HCT116 (cell line): ENCODE measurements around the gene SECTM1. TPM values are rescaled to one million over a fixed set of nuclear protein-coding genes. Genes with fewer than 3 reads are reported as not detected.
"Not testable (repeated sequence)": the region's sequence is repeated elsewhere in the genome, so short reads cannot be mapped to it uniquely, and the experiment has no call there.

ENCODE experiments used
- ATAC-seq: fragments of 200-7000 bp; cut with Tn5 transposase; 2 replicates; pipeline ENCODE4 v1.9.1; 2020; ENCODE audit warnings: mild to moderate bottlenecking, moderate library complexity
- BruUV-seq: library from RNA; stranded (reverse); fragments of 400-500 nt; replicated peaks from 2 replicates; lab custom pipeline; 2021; lab: Mats Ljungman, UMichigan
- CTCF ChIA-PET: fragments of 300-600 bp; sonication (Branson Sonifier 250); formaldehyde crosslinking; loops from one replicate; lab custom pipeline; 2021; ENCODE audit warnings: antibody characterized with exemption; lab: Charles Lee
- POLR2A ChIA-PET: fragments of 300-600, 350-600 bp; sonication (Branson Sonifier 250); formaldehyde crosslinking; loops from one replicate; lab custom pipeline; 2021; ENCODE audit warnings: antibody characterized with exemption; lab: Charles Lee
- RAD21 ChIA-PET, 2 experiments: fragments of 300-600 bp; sonication (Branson Sonifier 250); formaldehyde crosslinking; loops; one replicate each; lab custom pipeline; 2023; ENCODE audit warnings: low total read pairs in 2 of 2; ENCODE audit not compliant: uncharacterized antibody in 2 of 2, unreplicated experiment in 2 of 2, low non-redundant PET in 1 of 2; lab: Charles Lee
- DNase-seq: peaks from one replicate; pipeline ENCODE4 v3.0.0-alpha.2; 2010; ENCODE audit warnings: low read depth, low spot score
- H2AFZ ChIP-seq: fragments of 200-600 bp; shearing (Covaris generic), sonication (generic); 2 replicates; pipeline ENCODE4 v1.6.1; 2017; ENCODE audit warnings: low read depth, mixed run types, mixed read lengths, antibody characterized with exemption, low read length; ENCODE audit not compliant: poor library complexity, severe bottlenecking
- H3K27ac ChIP-seq: 2 replicates; pipeline ENCODE4 v1.5.1; 2012; ENCODE audit warnings: low read depth, low read length
- H3K27me3 ChIP-seq: fragments of 200-600 bp; sonication (generic); 2 replicates; pipeline ENCODE4 v1.6.1; 2016; ENCODE audit warnings: mixed run types, low read length, mixed read lengths; ENCODE audit not compliant: insufficient read depth
- H3K36me3 ChIP-seq, 2 experiments: fragments of 200-500 bp in 1 of 2; fragments of 200-600 bp in 1 of 2; sonication (Bioruptor generic) in 1 of 2; sonication (generic) in 1 of 2; 2 replicates each; pipeline versions ENCODE4 v1.5.1 to v1.6.1; 2014 to 2016; ENCODE audit warnings: low read length in 2 of 2, inconsistent platforms in 1 of 2, mixed read lengths in 1 of 2, mixed run types in 1 of 2; ENCODE audit not compliant: insufficient read depth in 2 of 2, control insufficient read depth in 1 of 2
- H3K4me1 ChIP-seq, 2 experiments: fragments of 200-600 bp in 1 of 2; sonication (generic) in 1 of 2; 2 replicates each; pipeline versions ENCODE4 v1.5.1 to v1.6.1; 2012 to 2017; ENCODE audit warnings: low read length in 2 of 2, inconsistent platforms in 1 of 2, mild to moderate bottlenecking in 1 of 2, mixed read lengths in 1 of 2, mixed run types in 1 of 2, moderate library complexity in 1 of 2; ENCODE audit not compliant: insufficient read depth in 2 of 2, control insufficient read depth in 1 of 2
- H3K4me2 ChIP-seq: fragments of 200-600 bp; sonication (generic); 2 replicates; pipeline ENCODE4 v1.6.1; 2017; ENCODE audit warnings: mixed run types, low read length, mixed read lengths
- H3K4me3 ChIP-seq, 2 experiments: fragments of 200-600 bp in 1 of 2; sonication (generic) in 1 of 2; replicated peaks in 1 of 2; 2 replicates each; pipeline ENCODE4 v1.5.1; 2011 to 2016; ENCODE audit warnings: low read length in 2 of 2, control low read depth in 1 of 2, low read depth in 1 of 2, mild to moderate bottlenecking in 1 of 2, mixed read lengths in 1 of 2, mixed run types in 1 of 2
- H3K79me2 ChIP-seq: fragments of 200-600 bp; sonication (generic); 2 replicates; pipeline ENCODE4 v1.6.1; 2017; ENCODE audit warnings: mild to moderate bottlenecking, mixed run types, low read length, moderate library complexity, mixed read lengths; ENCODE audit not compliant: insufficient read depth
- H3K9ac ChIP-seq: fragments of 200-600 bp; sonication (generic); 2 replicates; pipeline ENCODE4 v1.6.1; 2016; ENCODE audit warnings: low read length, mixed read lengths
- H3K9me2 ChIP-seq: fragments of 200-600 bp; sonication (generic), shearing (Covaris generic); 2 replicates; pipeline ENCODE4 v1.6.1; 2017; ENCODE audit warnings: mixed run types, mild to moderate bottlenecking, moderate library complexity; ENCODE audit not compliant: insufficient read depth
- H3K9me3 ChIP-seq, 2 experiments: fragments of 200-500 bp in 1 of 2; fragments of 200-600 bp in 1 of 2; sonication (Bioruptor generic) in 1 of 2; sonication (generic) in 1 of 2; 2 replicates each; pipeline ENCODE4 v1.6.1; 2014 to 2017; ENCODE audit warnings: low read length in 2 of 2, mixed read lengths in 2 of 2, inconsistent platforms in 1 of 2, low read depth in 1 of 2, mild to moderate bottlenecking in 1 of 2, mixed run types in 1 of 2, moderate library complexity in 1 of 2; ENCODE audit not compliant: control insufficient read depth in 1 of 2, insufficient read depth in 1 of 2
- H4K20me1 ChIP-seq: fragments of 200-600 bp; sonication (generic), shearing (Covaris generic); 2 replicates; pipeline ENCODE4 v1.6.1; 2017; ENCODE audit warnings: mixed run types, mild to moderate bottlenecking, moderate library complexity; ENCODE audit not compliant: insufficient read depth
- FOSL1 ChIP-seq: IDR thresholded peaks from 2 replicates; pipeline ENCODE4 v1.6.1; 2012; ENCODE audit warnings: low read depth
- JUND ChIP-seq: IDR thresholded peaks from 2 replicates; pipeline ENCODE4 v1.6.1; 2012
- POLR2AphosphoS5 ChIP-seq: IDR thresholded peaks from 2 replicates; pipeline ENCODE4 v1.6.1; 2011; ENCODE audit warnings: mild to moderate bottlenecking, low read depth, low read length, moderate library complexity
- RAD21 ChIP-seq: IDR thresholded peaks from 2 replicates; pipeline ENCODE4 v1.6.1; 2012; ENCODE audit warnings: low read depth, mild to moderate bottlenecking
- REST ChIP-seq: IDR thresholded peaks from 2 replicates; pipeline ENCODE4 v1.6.1; 2012; ENCODE audit warnings: low read depth
- SIN3A ChIP-seq: IDR thresholded peaks from 2 replicates; pipeline ENCODE4 v1.6.1; 2012; ENCODE audit warnings: low read depth
- SP1 ChIP-seq: IDR thresholded peaks from 2 replicates; pipeline ENCODE4 v1.6.1; 2012; ENCODE audit warnings: low read depth
- ZBTB33 ChIP-seq: IDR thresholded peaks from 2 replicates; pipeline ENCODE4 v1.6.1; 2011; ENCODE audit warnings: mild to moderate bottlenecking, low read length, moderate library complexity; ENCODE audit not compliant: insufficient replicate concordance; ENCODE audit errors: extremely low read depth
- intact Hi-C: fragments of 100-400 bp; cut with micrococcal nuclease; formaldehyde crosslinking; loops from 2 replicates; pipeline ENCODE4 v1.10.0; 2022
- total RNA-seq: library from RNA; stranded (reverse); gene quantifications from one replicate; pipeline ENCODE4 v1.2.1, GENCODE V29; 2021; ENCODE audit not compliant: unreplicated experiment

The SECTM1 gene
- total RNA-seq, 1 experiment from 2014 or later, result 6.8 TPM

- H3K79me2 ChIP-seq, intact Hi-C loops, H3K36me3 ChIP-seq, H3K27me3 ChIP-seq, POLR2A ChIA-PET, H3K9me3 ChIP-seq, DNase-seq, H2AFZ ChIP-seq, ATAC-seq, H3K27ac ChIP-seq, H3K4me3 ChIP-seq, H3K9me2 ChIP-seq, RAD21 ChIA-PET, H3K4me1 ChIP-seq, H4K20me1 ChIP-seq, CTCF ChIA-PET, BruUV-seq, H3K9ac ChIP-seq, H3K4me2 ChIP-seq: not testable (repeated sequence)
These were observed 39.5 kb upstream of the SECTM1 start for GRCh38 chr17:82373072-82373452.

GRCh38 chr17:82372249-82373071 lies 38.9 kb upstream of the SECTM1 start:
- Histone ChIP-seq H3K79me2 (no peaks in the 10 kb centered on the region), H3K9me2 (no peaks in the 10 kb centered on the region), H3K27ac (no peak overlapping the region), H2AFZ (no peak overlapping the region), H3K4me2 (no peak overlapping the region), H3K9ac (no peak overlapping the region), H3K4me1 (peaks cover 8 to 11% of the 10 kb centered on the region in 2 experiments), H3K27me3 (no peaks in the 10 kb centered on the region), H4K20me1 (no peaks in the 10 kb centered on the region), H3K4me3 (no peak overlapping the region), H3K9me3 (no peaks in the 10 kb centered on the region), H3K36me3 (no peaks in the 10 kb centered on the region)
- ChIA-PET CTCF (no interaction called here), RAD21 (no interaction called here), POLR2A (no interaction called here)
- ATAC-seq, result no peak
- intact Hi-C loops, result no loop called here
- TF ChIP-seq SIN3A (no peak), JUND (no peak), ZBTB33 (no peak), FOSL1 (no peak), SP1 (no peak), POLR2AphosphoS5 (no peak), RAD21 (no peak), REST (no peak)
- BruUV-seq, result no TSS peak
- no peak for DNase-seq
